CD4-positive, alpha-beta T cell treated with Interleukin-4 for 1 hour (primary cell): ENCODE measurements around the gene SVIL.
"Not testable (repeated sequence)": the region's sequence is repeated elsewhere in the genome, so short reads cannot be mapped to it uniquely, and the experiment has no call there.

Experiments used
- DNase-seq, 2 donors: peaks; one replicate each; pipeline ENCODE4 v3.0.0-alpha.2; 2020 to 2022

Gene SVIL

GRCh38 chr10:29479081-29479925 is 155.5 kb downstream of the SVIL start:
- no peak for DNase-seq

GRCh38 chr10:29473406-29474100 is 161.2 kb downstream of the SVIL start:
- no peak for DNase-seq

GRCh38 chr10:29473087-29473356 is 161.7 kb downstream of the SVIL start:
- no peak for DNase-seq

- DNase-seq = no peak
Observed at GRCh38 chr10:29472301-29473086, 162.3 kb downstream of the SVIL start.

- DNase-seq = no peak
Observed at GRCh38 chr10:29471544-29471859, 163.3 kb downstream of the SVIL start.

GRCh38 chr10:29470843-29471543 is 163.8 kb downstream of the SVIL start:
- DNase-seq = no peak

- no peak for DNase-seq
Observed at GRCh38 chr10:29470355-29470705, 164.4 kb downstream of the SVIL start.

- no peak for DNase-seq
Observed at GRCh38 chr10:29469481-29470354, 165.1 kb downstream of the SVIL start.

- DNase-seq = no peak
Observed at GRCh38 chr10:29465384-29465783, 169.4 kb downstream of the SVIL start.

- DNase-seq = not testable (repeated sequence)
Observed at GRCh38 chr10:29464671-29465171, 170.1 kb downstream of the SVIL start.

GRCh38 chr10:29461042-29461441 is 173.7 kb downstream of the SVIL start:
- no peak for DNase-seq

GRCh38 chr10:29458190-29458589 is 176.6 kb downstream of the SVIL start:
- DNase-seq = not testable (repeated sequence)

GRCh38 chr10:29455095-29455494 is 179.7 kb downstream of the SVIL start:
- no peak for DNase-seq

- no peak for DNase-seq
Observed at GRCh38 chr10:29454250-29454649, 180.5 kb downstream of the SVIL start.

- no peak for DNase-seq
Observed at GRCh38 chr10:29452546-29452945, 182.2 kb downstream of the SVIL start.

- DNase-seq = no peak
Observed at GRCh38 chr10:29451946-29452345, 182.8 kb downstream of the SVIL start.

- DNase-seq = no peak
Observed at GRCh38 chr10:29450405-29450804, 184.4 kb downstream of the SVIL start.

GRCh38 chr10:29448756-29449592 is 185.8 kb downstream of the SVIL start:
- DNase-seq = peak; percentile 59 to 61

GRCh38 chr10:29448125-29448524 is 186.6 kb downstream of the SVIL start:
- DNase-seq = no peak

- no peak for DNase-seq
Observed at GRCh38 chr10:29446327-29446726, 188.4 kb downstream of the SVIL start.
